Activated CD8-positive, alpha-beta T cell treated with anti-CD3 and anti-CD28 coated beads for 36 hours (primary cell): ENCODE measurements around the gene LRRC34. TPM values are rescaled to one million over a fixed set of nuclear protein-coding genes. Genes with fewer than 3 reads are reported as not detected.

Experiments used
- ATAC-seq: fragments of 200-7000 bp; cut with Tn5 transposase; one replicate; pipeline ENCODE4 v1.10.0; 2021; ENCODE audit warnings: mild to moderate bottlenecking, moderate library complexity
- CTCF ChIA-PET: fragments of 350-600 bp; sonication (Branson Sonifier 250); formaldehyde crosslinking; loops from one replicate; lab custom pipeline; 2021; ENCODE audit warnings: antibody characterized with exemption; lab: Charles Lee
- POLR2A ChIA-PET: fragments of 350-600 bp; sonication (Branson Sonifier 250); formaldehyde crosslinking; loops from one replicate; lab custom pipeline; 2021; ENCODE audit warnings: antibody characterized with exemption; lab: Charles Lee
- DNase-seq: peaks from one replicate; pipeline ENCODE4 v3.0.0-alpha.2; 2020
- H3K27ac Mint-ChIP-seq: one replicate; pipeline ENCODE4 v1.8.0; 2021; ENCODE audit warnings: mild to moderate bottlenecking, mixed read lengths
- H3K27me3 Mint-ChIP-seq: one replicate; pipeline ENCODE4 v1.8.0; 2021; ENCODE audit warnings: mixed read lengths
- H3K36me3 Mint-ChIP-seq: one replicate; pipeline ENCODE4 v1.8.0; 2021; ENCODE audit warnings: low read depth, mixed read lengths
- H3K4me1 Mint-ChIP-seq: one replicate; pipeline ENCODE4 v1.8.0; 2021; ENCODE audit warnings: low read depth, mixed read lengths
- H3K4me3 Mint-ChIP-seq: one replicate; pipeline ENCODE4 v1.8.0; 2021; ENCODE audit warnings: mild to moderate bottlenecking, moderate library complexity, mixed read lengths
- H3K9me3 Mint-ChIP-seq: one replicate; pipeline ENCODE4 v1.8.0; 2021; ENCODE audit warnings: mixed read lengths
- intact Hi-C: fragments of 100-400 bp; cut with micrococcal nuclease; formaldehyde crosslinking; loops from one replicate; pipeline ENCODE4 v1.10.0; 2022
- total RNA-seq, 2 experiments: library from RNA; stranded (reverse); gene quantifications; one replicate each; pipeline ENCODE4 v1.2.3, GENCODE V29; 2021
- TF ChIP-seq, protein P1 (sequence below): fragments of 200-600 bp; IDR thresholded peaks from one replicate; pipeline ENCODE4 v1.8.0; 2022; ENCODE audit warnings: antibody characterized with exemption, mild to moderate bottlenecking

Gene LRRC34
- total RNA-seq, 2 experiments from 2014 or later: 6.6 to 6.8 TPM

DNA sequence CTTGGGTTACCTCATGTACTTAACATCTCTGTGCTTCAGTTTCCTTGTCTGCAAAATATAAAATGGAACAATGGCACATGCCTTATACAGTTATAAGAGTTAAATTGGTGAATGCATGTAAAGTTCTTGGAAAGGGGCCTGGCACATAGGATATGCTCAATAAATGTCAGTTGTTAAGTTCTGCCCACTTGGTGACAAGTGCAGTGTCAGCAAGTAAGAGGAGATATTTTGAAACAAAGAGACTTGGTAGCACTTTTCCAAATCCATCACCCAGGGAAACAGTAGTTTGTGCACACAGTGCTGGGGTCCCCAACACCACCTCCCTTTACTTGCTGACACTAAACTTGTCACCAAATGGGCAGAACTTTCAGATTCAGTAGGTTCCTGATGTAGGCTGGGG lies 37.9 kb upstream of the LRRC34 start:
- H3K9me3 Mint-ChIP-seq: no peaks in the 10 kb centered on the region
- no peaks in the 10 kb centered on the region for H3K36me3 Mint-ChIP-seq
- DNase-seq: no peak
- TF ChIP-seq, protein P1, sequence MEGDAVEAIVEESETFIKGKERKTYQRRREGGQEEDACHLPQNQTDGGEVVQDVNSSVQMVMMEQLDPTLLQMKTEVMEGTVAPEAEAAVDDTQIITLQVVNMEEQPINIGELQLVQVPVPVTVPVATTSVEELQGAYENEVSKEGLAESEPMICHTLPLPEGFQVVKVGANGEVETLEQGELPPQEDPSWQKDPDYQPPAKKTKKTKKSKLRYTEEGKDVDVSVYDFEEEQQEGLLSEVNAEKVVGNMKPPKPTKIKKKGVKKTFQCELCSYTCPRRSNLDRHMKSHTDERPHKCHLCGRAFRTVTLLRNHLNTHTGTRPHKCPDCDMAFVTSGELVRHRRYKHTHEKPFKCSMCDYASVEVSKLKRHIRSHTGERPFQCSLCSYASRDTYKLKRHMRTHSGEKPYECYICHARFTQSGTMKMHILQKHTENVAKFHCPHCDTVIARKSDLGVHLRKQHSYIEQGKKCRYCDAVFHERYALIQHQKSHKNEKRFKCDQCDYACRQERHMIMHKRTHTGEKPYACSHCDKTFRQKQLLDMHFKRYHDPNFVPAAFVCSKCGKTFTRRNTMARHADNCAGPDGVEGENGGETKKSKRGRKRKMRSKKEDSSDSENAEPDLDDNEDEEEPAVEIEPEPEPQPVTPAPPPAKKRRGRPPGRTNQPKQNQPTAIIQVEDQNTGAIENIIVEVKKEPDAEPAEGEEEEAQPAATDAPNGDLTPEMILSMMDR: no peak
- H3K27me3 Mint-ChIP-seq: peaks cover 6% of the 10 kb centered on the region
- intact Hi-C loops: no loop called here
- H3K4me3 Mint-ChIP-seq: no peak overlapping the region
- H3K4me1 Mint-ChIP-seq: no peaks in the 10 kb centered on the region
- ChIA-PET POLR2A (no interaction called here), CTCF (interaction anchor here (0.9 kb wide), 1 partner anchor 12 kb away, joined by 3 read pairs; no protein-coding TSS in a partner anchor)
- H3K27ac Mint-ChIP-seq: no peak overlapping the region
- ATAC-seq: no peak

DNA sequence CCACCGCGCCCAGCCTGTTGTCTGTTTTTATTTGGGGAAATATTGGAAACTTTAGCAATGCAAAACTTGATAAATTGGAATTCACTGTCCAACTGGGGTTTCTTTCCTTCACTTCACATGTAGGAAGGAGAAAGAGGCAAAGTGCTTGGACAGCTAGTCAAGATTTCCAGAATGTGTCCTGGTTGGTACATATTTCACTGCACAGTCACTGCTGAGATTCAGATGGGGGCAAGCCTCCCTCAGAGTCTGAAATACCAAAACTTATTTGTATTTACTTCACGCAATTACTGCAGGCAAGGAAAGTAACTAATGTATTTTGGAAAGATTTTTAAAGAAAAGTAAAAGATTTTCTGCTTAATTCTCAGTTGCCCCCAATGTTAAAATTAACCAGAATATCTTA lies 36.0 kb upstream of the LRRC34 start:
- TF ChIP-seq, protein P1: no peak
- POLR2A ChIA-PET: no interaction called here

DNA sequence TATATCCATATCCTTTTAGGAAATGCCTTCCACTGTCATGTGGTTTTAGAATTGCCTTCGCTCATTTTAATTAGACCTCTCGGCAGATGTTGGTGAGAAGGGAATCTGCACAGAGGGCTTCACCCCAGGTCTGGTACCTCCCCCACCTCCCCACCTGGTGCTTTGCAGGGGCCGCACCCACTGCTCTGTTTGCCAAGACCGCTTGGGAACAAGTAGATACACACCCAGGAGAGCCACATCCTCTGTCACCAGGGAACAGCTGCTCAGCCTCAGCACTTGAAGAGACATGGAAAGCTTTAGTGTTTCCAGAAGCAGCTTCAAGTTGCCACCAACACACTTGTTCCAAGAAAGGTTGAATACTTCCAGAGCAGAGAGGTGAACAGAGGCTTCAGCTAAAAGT lies 35.2 kb upstream of the LRRC34 start:
- Mint-ChIP-seq H3K4me1 (no peaks in the 10 kb centered on the region), H3K27ac (no peak overlapping the region), H3K9me3 (no peaks in the 10 kb centered on the region), H3K36me3 (no peaks in the 10 kb centered on the region), H3K27me3 (peaks cover 4% of the 10 kb centered on the region), H3K4me3 (no peak overlapping the region)
- DNase-seq: no peak
- TF ChIP-seq, protein P1: no peak
- intact Hi-C loops: no loop called here
- CTCF ChIA-PET: no interaction called here
- POLR2A ChIA-PET: no interaction called here
- no peak for ATAC-seq

More for the DNA sequence above, 36.0 kb upstream of the LRRC34 start:
- no peak overlapping the region for H3K4me3 Mint-ChIP-seq
- intact Hi-C loops: no loop called here
- CTCF ChIA-PET: no interaction called here
- no peak for DNase-seq
- H3K9me3 Mint-ChIP-seq: no peaks in the 10 kb centered on the region
- no peaks in the 10 kb centered on the region for H3K36me3 Mint-ChIP-seq
- ATAC-seq: no peak
- no peaks in the 10 kb centered on the region for H3K4me1 Mint-ChIP-seq
- H3K27me3 Mint-ChIP-seq: peaks cover 6% of the 10 kb centered on the region
- H3K27ac Mint-ChIP-seq: no peak overlapping the region

DNA sequence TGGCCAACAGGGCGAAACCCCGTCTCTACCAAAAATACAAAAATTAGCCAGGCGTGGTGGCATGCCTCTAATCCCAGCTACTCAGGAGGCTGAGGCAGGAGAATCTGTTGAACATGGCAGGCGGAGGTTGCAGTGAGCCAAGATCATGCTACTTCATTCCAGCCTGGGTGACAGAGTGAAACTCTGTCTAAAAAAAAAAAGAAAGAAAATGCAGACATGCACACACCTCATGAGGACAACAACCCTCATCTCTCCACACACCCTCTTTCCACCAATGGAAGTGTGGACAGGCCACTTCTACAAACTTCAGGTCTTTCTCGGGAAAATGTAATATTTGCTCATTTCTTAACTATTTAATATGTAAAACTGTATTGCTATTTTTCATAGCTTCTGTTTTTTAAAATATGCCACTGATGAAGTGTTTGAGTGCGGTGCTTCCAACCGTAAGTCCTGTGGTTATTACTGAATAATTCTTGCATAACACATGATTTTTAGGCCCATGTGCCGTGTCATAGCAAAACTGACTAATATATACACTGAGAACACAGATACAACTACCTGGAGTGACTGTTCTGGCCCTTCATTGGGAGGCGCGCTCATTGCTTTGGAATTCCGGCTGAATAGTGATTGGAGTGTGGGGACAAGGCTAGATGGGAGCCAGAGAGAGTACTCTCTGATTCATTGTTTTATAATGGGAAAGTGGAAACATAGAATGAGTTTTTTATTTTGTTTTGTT lies 33.9 kb upstream of the LRRC34 start:
- no peaks in the 10 kb centered on the region for H3K4me1 Mint-ChIP-seq
- DNase-seq: no peak
- TF ChIP-seq, protein P1: no peak
- ATAC-seq: no peak
- no peaks in the 10 kb centered on the region for H3K9me3 Mint-ChIP-seq
- ChIA-PET POLR2A (no interaction called here), CTCF (interaction anchor here (3.6 kb wide), 1 partner anchor 16 kb away, joined by 16 read pairs; no protein-coding TSS in a partner anchor)
- no peaks in the 10 kb centered on the region for H3K36me3 Mint-ChIP-seq
- H3K27ac Mint-ChIP-seq: no peak overlapping the region
- H3K27me3 Mint-ChIP-seq: peaks cover 3% of the 10 kb centered on the region
- intact Hi-C loops: no loop called here
- no peak overlapping the region for H3K4me3 Mint-ChIP-seq

DNA sequence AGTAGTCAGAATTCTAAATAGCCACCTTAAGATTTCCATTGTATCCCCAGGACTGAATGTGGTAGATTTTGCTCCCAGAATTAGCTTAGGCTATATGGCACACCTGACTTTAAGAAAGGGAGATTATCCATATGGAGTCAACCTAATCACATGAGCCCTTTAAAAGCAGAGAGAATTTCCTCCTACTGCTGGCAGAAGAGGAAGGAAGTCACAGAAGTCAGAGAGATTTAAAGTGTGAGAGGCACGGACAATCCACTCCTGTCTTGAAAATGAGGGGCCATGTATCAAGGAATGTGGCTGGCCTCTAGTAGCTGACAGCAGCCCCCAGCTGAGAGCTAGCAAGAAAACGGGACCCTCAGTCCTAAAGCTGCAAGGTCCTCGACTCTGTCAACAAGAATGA lies 30.3 kb upstream of the LRRC34 start:
- TF ChIP-seq, protein P1: no peak
- H3K4me3 Mint-ChIP-seq: no peak overlapping the region
- ATAC-seq (no peak), DNase-seq (no peak)
- no peaks in the 10 kb centered on the region for H3K9me3 Mint-ChIP-seq
- intact Hi-C loops: no loop called here
- H3K27me3 Mint-ChIP-seq: peaks cover 7% of the 10 kb centered on the region
- CTCF ChIA-PET: interaction anchor here (1.2 to 3.6 kb wide), 2 partner anchors 20 to 80 kb away, joined by 4 to 16 read pairs; no protein-coding TSS in a partner anchor
- H3K4me1 Mint-ChIP-seq: no peaks in the 10 kb centered on the region
- no peak overlapping the region for H3K27ac Mint-ChIP-seq
- H3K36me3 Mint-ChIP-seq: no peaks in the 10 kb centered on the region
- POLR2A ChIA-PET: interaction anchor here (0.7 kb wide), 1 partner anchor 403 kb away, joined by 3 read pairs; no protein-coding TSS in a partner anchor
